GM19467 (cell line): ENCODE data around the gene KAT2A.
A peak's percentile ranks its signal among the peaks of the same experiment; 100 is the strongest.
"Not testable (repeated sequence)": the region's sequence is repeated elsewhere in the genome, so short reads cannot be mapped to it uniquely, and the experiment has no call there.

Source experiments
- ATAC-seq: cut with Tn5 transposase; IDR thresholded peaks from one replicate; pipeline ENCODE4 v1.9.1; 2021; ENCODE audit warnings: mild to moderate bottlenecking, moderate library complexity; ENCODE audit not compliant: unreplicated experiment

KAT2A gene

GRCh38 chr17:42120770-42121769 is at the start of gene KAT2A:
TSS of gene KAT2A (minus strand) at chr17:42121367. CDS start at chr17:42121304, 63 bp downstream.
- peak; percentile 65 for ATAC-seq

GRCh38 chr17:42169351-42169750 is 48.2 kb upstream of the KAT2A start:
- no peak for ATAC-seq

GRCh38 chr17:42167807-42168206 is 46.6 kb upstream of the KAT2A start:
- no peak for ATAC-seq

- no peak for ATAC-seq
These were observed 45.1 kb upstream of the KAT2A start for GRCh38 chr17:42166196-42166763.

- no peak for ATAC-seq
These were observed 44.6 kb upstream of the KAT2A start for GRCh38 chr17:42165751-42166150.

GRCh38 chr17:42163696-42164407 is 42.7 kb upstream of the KAT2A start:
- no peak for ATAC-seq

GRCh38 chr17:42163113-42163512 is 41.9 kb upstream of the KAT2A start:
- no peak for ATAC-seq

- no peak for ATAC-seq
These were observed 39.4 kb upstream of the KAT2A start for GRCh38 chr17:42160531-42160910.

GRCh38 chr17:42159796-42160530 is 38.8 kb upstream of the KAT2A start:
- ATAC-seq, result no peak

GRCh38 chr17:42155614-42156045 is 34.5 kb upstream of the KAT2A start:
- no peak for ATAC-seq

- no peak for ATAC-seq
These were observed 33.0 kb upstream of the KAT2A start for GRCh38 chr17:42153919-42154742.

GRCh38 chr17:42146911-42147607 is 25.9 kb upstream of the KAT2A start:
- no peak for ATAC-seq

GRCh38 chr17:42143138-42143537 is 22.0 kb upstream of the KAT2A start:
- not testable (repeated sequence) for ATAC-seq

- ATAC-seq, result no peak
These were observed 21.3 kb upstream of the KAT2A start for GRCh38 chr17:42142371-42142896.

GRCh38 chr17:42141382-42141781 is 20.2 kb upstream of the KAT2A start:
- no peak for ATAC-seq

GRCh38 chr17:42140690-42141089 is 19.5 kb upstream of the KAT2A start:
- ATAC-seq, result not testable (repeated sequence)

GRCh38 chr17:42138749-42139492 is 17.8 kb upstream of the KAT2A start:
- ATAC-seq, result no peak

- ATAC-seq, result no peak
These were observed 15.5 kb upstream of the KAT2A start for GRCh38 chr17:42136654-42137051.
